Measurements from ENCODE around the gene GAST. TPM values are rescaled to one million over a fixed set of nuclear protein-coding genes. Genes with fewer than 3 reads are reported as not detected.

The GAST gene
- total and polyA plus RNA-seq, 9 of the 15 experiments (the other 6 are each of a cell fraction or from before 2014, with no cell fraction given) = not detected

DNA sequence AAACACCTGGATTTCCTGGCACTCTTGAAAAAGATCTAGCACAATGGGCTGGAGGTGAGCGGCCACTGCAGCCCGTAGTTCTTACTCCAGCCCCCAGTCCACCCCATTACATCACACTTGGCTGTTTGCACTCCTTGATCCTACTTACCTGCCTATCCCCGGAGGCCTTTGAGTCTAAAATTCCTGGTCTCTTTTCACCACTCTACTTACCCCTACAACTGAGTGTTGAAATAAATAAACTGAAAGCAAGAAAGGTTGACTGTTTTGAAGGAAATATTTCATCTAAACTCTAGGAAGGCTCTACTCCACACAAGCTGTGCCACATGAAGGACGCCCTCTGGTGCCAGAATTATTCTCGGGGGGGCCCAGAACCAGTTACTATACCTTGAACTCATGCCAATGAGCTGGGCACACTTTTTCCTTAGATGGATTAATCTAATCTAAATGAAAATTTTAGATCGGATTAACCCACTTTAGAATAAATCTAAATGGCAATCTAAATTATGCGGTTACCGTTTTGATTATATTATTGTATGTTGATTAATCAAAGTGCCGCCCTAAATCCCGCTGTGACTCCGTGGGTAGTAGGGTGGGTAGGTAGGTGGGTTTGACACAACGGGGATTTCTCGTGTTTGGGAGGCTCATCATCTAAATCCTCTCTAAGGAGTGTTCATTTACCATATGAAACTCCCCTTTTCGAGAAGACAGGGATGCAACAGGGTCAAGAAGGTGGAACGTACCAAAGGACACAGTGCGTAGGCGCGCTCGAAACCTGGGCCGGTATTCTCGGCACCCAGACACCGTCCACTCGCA lies 24.1 kb upstream of the GAST start (continued):
- TF ChIP-seq RUNX1 (IDR thresholded peaks at IDR 0.05; ENCODE audit: low read depth) (no peak), ZNF143 (CRISPR knock-in tag; IDR thresholded peaks at IDR 0.05) (no peak), ZNF551 (CRISPR knock-in tag; IDR thresholded peaks at IDR 0.05) (no peak), ERF (CRISPR knock-in tag; IDR thresholded peaks at IDR 0.05) (no peak), ZNF175 (CRISPR knock-in tag; IDR thresholded peaks at IDR 0.05; ENCODE audit: low read depth) (no peak; the same call in 1 of the 2 replicates), CAMTA2 (CRISPR knock-in tag; conservative IDR thresholded peaks at IDR 0.05) (no peak), RAD51 (IDR thresholded peaks at IDR 0.05; ENCODE audit: borderline replicate concordance, low read depth) (peak; percentile 20; the same call in 1 of the 2 replicates), SOX6 (IDR thresholded peaks at IDR 0.05) (no peak), ZBTB1 (CRISPR knock-in tag; IDR thresholded peaks at IDR 0.05; ENCODE audit: borderline replicate concordance, low read depth) (no peak), BRD9 (IDR thresholded peaks at IDR 0.05; ENCODE audit: low read depth, partially characterized antibody) (peak; percentile 78), ZNF644 (tag; IDR thresholded peaks at IDR 0.05; ENCODE audit: low read depth) (no peak), JUNB (CRISPR knock-in tag; conservative IDR thresholded peaks at IDR 0.05) (no peak), FOXK2 (conservative IDR thresholded peaks at IDR 0.05 in 1 of 2, IDR thresholded peaks at IDR 0.05 in 1 of 2; ENCODE audit: low read depth in 2 of 2) (peak in 1 of 2 experiments; percentile 91; a peak in 2 of 4 replicates), HSF4 (CRISPR knock-in tag; IDR thresholded peaks at IDR 0.05; ENCODE audit: borderline replicate concordance) (no peak), EP400 (IDR thresholded peaks at IDR 0.05) (peak; percentile 2; the same call in 1 of the 2 replicates), ZNF253 (CRISPR knock-in tag; conservative IDR thresholded peaks at IDR 0.05) (no peak), ZNF830 (CRISPR knock-in tag; IDR thresholded peaks at IDR 0.05) (no peak), HLTF (IDR thresholded peaks at IDR 0.05) (no peak), RAD21 (CRISPR knock-in tag; conservative IDR thresholded peaks at IDR 0.05 in 1 of 2, IDR thresholded peaks at IDR 0.05 in 1 of 2) (peak; percentile 32 to 34), CBX2 (IDR thresholded peaks at IDR 0.05; ENCODE audit: insufficient read depth, low read length, poor library complexity, severe bottlenecking) (no peak), CSDE1 (IDR thresholded peaks at IDR 0.05) (no peak), TEAD4 (IDR thresholded peaks at IDR 0.05; ENCODE audit: low read length) (peak; percentile 4; the same call in 1 of the 2 replicates), TEAD4 (CRISPR knock-in tag; IDR thresholded peaks at IDR 0.05; ENCODE audit: borderline replicate concordance) (no peak)
- TF ChIP-seq, protein P1, sequence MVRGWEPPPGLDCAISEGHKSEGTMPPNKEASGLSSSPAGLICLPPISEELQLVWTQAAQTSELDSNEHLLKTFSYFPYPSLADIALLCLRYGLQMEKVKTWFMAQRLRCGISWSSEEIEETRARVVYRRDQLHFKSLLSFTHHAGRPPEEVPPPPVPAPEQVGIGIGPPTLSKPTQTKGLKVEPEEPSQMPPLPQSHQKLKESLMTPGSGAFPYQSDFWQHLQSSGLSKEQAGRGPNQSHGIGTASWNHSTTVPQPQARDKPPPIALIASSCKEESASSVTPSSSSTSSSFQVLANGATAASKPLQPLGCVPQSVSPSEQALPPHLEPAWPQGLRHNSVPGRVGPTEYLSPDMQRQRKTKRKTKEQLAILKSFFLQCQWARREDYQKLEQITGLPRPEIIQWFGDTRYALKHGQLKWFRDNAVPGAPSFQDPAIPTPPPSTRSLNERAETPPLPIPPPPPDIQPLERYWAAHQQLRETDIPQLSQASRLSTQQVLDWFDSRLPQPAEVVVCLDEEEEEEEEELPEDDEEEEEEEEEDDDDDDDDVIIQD (CRISPR knock-in tag; IDR thresholded peaks at IDR 0.05) = no peak
- TF ChIP-seq, protein P2, sequence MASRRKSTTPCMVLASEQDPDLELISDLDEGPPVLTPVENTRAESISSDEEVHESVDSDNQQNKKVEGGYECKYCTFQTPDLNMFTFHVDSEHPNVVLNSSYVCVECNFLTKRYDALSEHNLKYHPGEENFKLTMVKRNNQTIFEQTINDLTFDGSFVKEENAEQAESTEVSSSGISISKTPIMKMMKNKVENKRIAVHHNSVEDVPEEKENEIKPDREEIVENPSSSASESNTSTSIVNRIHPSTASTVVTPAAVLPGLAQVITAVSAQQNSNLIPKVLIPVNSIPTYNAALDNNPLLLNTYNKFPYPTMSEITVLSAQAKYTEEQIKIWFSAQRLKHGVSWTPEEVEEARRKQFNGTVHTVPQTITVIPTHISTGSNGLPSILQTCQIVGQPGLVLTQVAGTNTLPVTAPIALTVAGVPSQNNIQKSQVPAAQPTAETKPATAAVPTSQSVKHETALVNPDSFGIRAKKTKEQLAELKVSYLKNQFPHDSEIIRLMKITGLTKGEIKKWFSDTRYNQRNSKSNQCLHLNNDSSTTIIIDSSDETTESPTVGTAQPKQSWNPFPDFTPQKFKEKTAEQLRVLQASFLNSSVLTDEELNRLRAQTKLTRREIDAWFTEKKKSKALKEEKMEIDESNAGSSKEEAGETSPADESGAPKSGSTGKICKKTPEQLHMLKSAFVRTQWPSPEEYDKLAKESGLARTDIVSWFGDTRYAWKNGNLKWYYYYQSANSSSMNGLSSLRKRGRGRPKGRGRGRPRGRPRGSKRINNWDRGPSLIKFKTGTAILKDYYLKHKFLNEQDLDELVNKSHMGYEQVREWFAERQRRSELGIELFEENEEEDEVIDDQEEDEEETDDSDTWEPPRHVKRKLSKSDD (conservative IDR thresholded peaks at IDR 0.05; ENCODE audit: low read length) = no peak; the same call in 1 of the 2 replicates
